Tibial artery (tissue), 4 donors: Measurements from ENCODE around the gene STK40.

Experiments
- DNase-seq, 2 donors: peaks; one replicate each; pipeline ENCODE4 v3.0.0-alpha.2; 2019
- H3K27ac ChIP-seq, 2 donors: fragments of 200-600 bp; sonication (generic) in 1 of 2; 1 replicate in 1 of 2; 2 replicates in 1 of 2; pipeline ENCODE4 v1.5.1; 2018 to 2019; ENCODE audit warnings: mild to moderate bottlenecking in 1 of 2
- H3K27me3 ChIP-seq, 2 donors: fragments of 200-600 bp; sonication (generic) in 1 of 2; one replicate each; pipeline versions ENCODE4 v1.5.1 to v1.6.0; 2016 to 2019
- H3K36me3 ChIP-seq, 3 donors: fragments of 200-600 bp; sonication (generic) in 2 of 3; one replicate each; pipeline ENCODE4 v1.5.1; 2016 to 2019; ENCODE audit warnings: mild to moderate bottlenecking in 2 of 3
- H3K4me1 ChIP-seq, 4 donors: fragments of 200-600 bp; sonication (generic) in 2 of 4; 1 replicate in 3 of 4; 2 replicates in 1 of 4; pipeline ENCODE4 v1.5.1; 2016 to 2019
- H3K4me3 ChIP-seq, 2 donors: fragments of 200-600 bp; sonication (generic) in 1 of 2; 1 replicate in 1 of 2; 2 replicates in 1 of 2; pipeline ENCODE4 v1.5.1; 2018 to 2019; ENCODE audit warnings: mild to moderate bottlenecking in 2 of 2
- H3K9me3 ChIP-seq, 3 donors: fragments of 200-600 bp; sonication (generic) in 1 of 3; one replicate each; pipeline ENCODE4 v1.5.1; 2016 to 2019
- CTCF ChIP-seq, 2 experiments: fragments of 200-600 bp in 1 of 2; fragments of 450-650 bp in 1 of 2; IDR thresholded peaks; one replicate each; pipeline ENCODE4 v1.5.1; 2017 to 2019; ENCODE audit warnings: antibody characterized with exemption in 2 of 2, mild to moderate bottlenecking in 1 of 2, moderate library complexity in 1 of 2
- intact Hi-C: fragments of 100-400 bp; cut with DNase I; formaldehyde crosslinking; loops from one replicate; pipeline ENCODE4 v1.15.0; 2023; ENCODE audit warnings: low total_unique reads

Gene STK40

GRCh38 chr1:36391271-36391670 lies 5.5 kb upstream of the STK40 start:
- H3K27me3 ChIP-seq: no peaks in the 10 kb centered on the region
- H3K4me1 ChIP-seq: peaks cover 8 to 39% (median 33%) of the 10 kb centered on the region in 4 donors
- intact Hi-C loops: no loop called here
- H3K27ac ChIP-seq: peak overlapping the region in 1 of 2 donors; percentile 90
- no peak for TF ChIP-seq CTCF (IDR thresholded peaks at IDR 0.05)
- no peaks in the 10 kb centered on the region for H3K9me3 ChIP-seq
- peaks cover 14 to 46% (median 34%) of the 10 kb centered on the region in 3 donors for H3K36me3 ChIP-seq
- no peak for DNase-seq
- H3K4me3 ChIP-seq: no peak overlapping the region

GRCh38 chr1:36390411-36390810 lies 4.7 kb upstream of the STK40 start:
- intact Hi-C loops: no loop called here
- Histone ChIP-seq H3K4me1 (peaks cover 8 to 32% (median 30%) of the 10 kb centered on the region in 4 donors), H3K27me3 (no peaks in the 10 kb centered on the region), H3K9me3 (no peaks in the 10 kb centered on the region), H3K36me3 (peaks cover 14 to 46% (median 34%) of the 10 kb centered on the region in 3 donors), H3K4me3 (no peak overlapping the region), H3K27ac (peak overlapping the region; percentile 90 to 95)
- DNase-seq: no peak
- no peak for TF ChIP-seq CTCF (IDR thresholded peaks at IDR 0.05)

DNA sequence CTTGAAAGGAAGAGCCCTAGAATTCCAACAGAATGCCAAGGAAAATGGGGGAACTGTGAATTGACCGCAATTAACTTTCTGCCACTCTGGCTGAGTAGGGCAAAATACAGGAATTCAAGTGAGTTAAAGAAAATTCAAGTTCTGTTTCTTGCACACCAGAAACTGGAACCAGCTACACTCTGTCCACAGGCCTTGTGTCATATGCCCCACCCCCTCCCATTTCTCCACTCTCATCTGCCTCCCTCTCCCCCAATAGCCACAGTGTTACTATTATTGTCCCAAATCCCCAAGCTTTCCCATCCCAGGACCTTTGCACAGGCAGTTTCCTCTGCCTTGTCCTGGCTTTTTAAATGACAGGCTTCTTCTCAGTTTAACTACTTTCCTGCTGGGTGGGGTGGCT lies 4.3 kb upstream of the STK40 start:
- peaks cover 8 to 31% (median 29%) of the 10 kb centered on the region in 4 donors for H3K4me1 ChIP-seq
- DNase-seq: no peak
- H3K27ac ChIP-seq: peak overlapping the region; percentile 90 to 95
- no peaks in the 10 kb centered on the region for H3K27me3 ChIP-seq
- intact Hi-C loops: no loop called here
- no peaks in the 10 kb centered on the region for H3K9me3 ChIP-seq
- no peak overlapping the region for H3K4me3 ChIP-seq
- H3K36me3 ChIP-seq: peaks cover 14 to 46% (median 34%) of the 10 kb centered on the region in 3 donors
- no peak for TF ChIP-seq CTCF (IDR thresholded peaks at IDR 0.05)

- H3K4me1 ChIP-seq: peaks cover 8 to 38% (median 34%) of the 10 kb centered on the region in 4 donors
- H3K27me3 ChIP-seq: no peaks in the 10 kb centered on the region
- H3K4me3 ChIP-seq: no peak overlapping the region
- peak overlapping the region; percentile 90 to 95 for H3K27ac ChIP-seq
- intact Hi-C loops: no loop called here
- H3K36me3 ChIP-seq: peaks cover 14 to 46% (median 34%) of the 10 kb centered on the region in 3 donors
- no peak for TF ChIP-seq CTCF (IDR thresholded peaks at IDR 0.05)
- no peaks in the 10 kb centered on the region for H3K9me3 ChIP-seq
- no peak for DNase-seq
These were observed 3.5 kb upstream of the STK40 start for GRCh38 chr1:36389261-36389660.

DNA sequence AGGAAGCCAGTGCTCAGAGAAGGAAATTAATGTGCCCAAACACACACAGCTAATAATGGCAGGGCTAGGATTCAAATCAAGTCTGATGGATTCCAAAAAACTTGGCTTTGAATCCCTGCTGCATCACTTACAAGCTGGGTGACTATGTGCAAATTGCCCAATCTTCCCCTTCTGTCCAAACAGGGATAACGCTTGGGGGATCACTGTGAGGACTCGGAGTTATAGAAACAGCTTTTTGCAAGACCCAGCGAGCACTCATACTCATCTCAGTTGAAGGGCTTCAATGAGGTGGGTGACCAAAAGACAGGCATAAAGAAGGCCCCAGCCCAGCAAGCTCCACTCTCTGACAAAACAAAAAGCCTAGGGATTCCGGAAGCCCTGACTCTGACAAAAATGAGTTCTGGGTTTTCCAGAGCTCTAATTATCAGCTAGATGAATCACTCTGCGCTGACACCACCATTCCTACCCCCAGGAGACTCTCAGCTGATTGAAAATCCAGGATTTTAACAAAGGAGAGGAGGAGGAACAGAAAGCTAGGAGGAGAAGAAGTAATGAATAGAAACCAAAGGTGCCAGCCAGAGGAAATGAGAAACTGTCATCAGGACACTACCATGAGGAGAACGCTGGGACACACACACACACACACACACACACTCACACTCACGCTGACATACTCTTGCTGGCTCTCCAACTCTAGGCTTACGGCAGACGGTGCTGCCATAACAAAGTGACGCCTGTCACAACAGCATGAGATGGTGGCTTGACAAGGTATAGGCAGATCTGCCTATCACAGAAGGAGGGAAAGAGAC lies 1.6 kb upstream of the STK40 start:
- H3K27me3 ChIP-seq: no peaks in the 10 kb centered on the region
- peak in 1 of 2 donors; percentile 59 for DNase-seq
- H3K36me3 ChIP-seq: peaks cover 5 to 28% (median 17%) of the 10 kb centered on the region in 3 donors
- TF ChIP-seq CTCF (IDR thresholded peaks at IDR 0.05): no peak
- H3K27ac ChIP-seq: peak overlapping the region; percentile 90 to 95
- intact Hi-C loops: no loop called here
- peak overlapping the region; percentile 76 to 94 for H3K4me3 ChIP-seq
- peaks cover 8 to 57% (median 51%) of the 10 kb centered on the region in 4 donors for H3K4me1 ChIP-seq
- H3K9me3 ChIP-seq: no peaks in the 10 kb centered on the region
